IMR-90 (cell line): ENCODE results near the gene MPI. TPM values are rescaled to one million over a fixed set of nuclear protein-coding genes. Genes with fewer than 3 reads are reported as not detected.
"Not testable (repeated sequence)": the region's sequence is repeated elsewhere in the genome, so short reads cannot be mapped to it uniquely, and the experiment has no call there.

Experiments
- ATAC-seq: fragments of 200-7000 bp; cut with Tn5 transposase; 2 replicates; pipeline ENCODE4 v1.9.1; 2020; ENCODE audit warnings: low read depth, mild to moderate bottlenecking, moderate library complexity
- BruUV-seq: library from RNA; stranded (reverse); fragments of 400-500 nt; replicated peaks from 2 replicates; lab custom pipeline; 2021; lab: Mats Ljungman, UMichigan
- CTCF ChIA-PET: fragments of 300-600 bp; formaldehyde crosslinking; extraction: SDS; loops from one replicate; lab custom pipeline; 2021; ENCODE audit warnings: antibody characterized with exemption; lab: Yijun Ruan, JAX
- POLR2A ChIA-PET: fragments of 300-600 bp; sonication (Branson Sonifier 250); formaldehyde crosslinking; loops from one replicate; lab custom pipeline; 2022; ENCODE audit warnings: antibody characterized with exemption; ENCODE audit not compliant: unreplicated experiment; lab: Charles Lee
- DNase-seq: peaks from one replicate; pipeline ENCODE4 v3.0.0; 2013
- H2AFZ ChIP-seq: replicated peaks from 2 replicates; pipeline ENCODE3; 2013; ENCODE audit warnings: low read length, mild to moderate bottlenecking; ENCODE audit not compliant: poor library complexity
- H2AK5ac ChIP-seq: 2 replicates; pipeline ENCODE4 v1.6.1; 2013; ENCODE audit warnings: low read depth, low read length, inconsistent platforms
- H2AK9ac ChIP-seq: replicated peaks from 2 replicates; pipeline ENCODE3; 2013; ENCODE audit warnings: mild to moderate bottlenecking, low read depth, low read length, moderate library complexity; ENCODE audit not compliant: poor library complexity
- H2BK120ac ChIP-seq: 2 replicates; pipeline ENCODE4 v1.6.1; 2013; ENCODE audit warnings: low read depth, low read length, inconsistent platforms
- H2BK15ac ChIP-seq: 3 replicates; pipeline ENCODE4 v1.6.1; 2013; ENCODE audit warnings: low read depth, low read length, inconsistent platforms
- H2BK20ac ChIP-seq: 2 replicates; pipeline ENCODE4 v1.6.1; 2013; ENCODE audit warnings: low read depth, mild to moderate bottlenecking, inconsistent platforms, low read length, moderate library complexity
- H2BK5ac ChIP-seq: 2 replicates; pipeline ENCODE4 v1.6.1; 2013; ENCODE audit warnings: mild to moderate bottlenecking, low read depth, low read length, inconsistent platforms; ENCODE audit not compliant: poor library complexity, severe bottlenecking
- H3K14ac ChIP-seq: replicated peaks from 2 replicates; pipeline ENCODE4 v1.6.1; 2013; ENCODE audit warnings: low read depth, low read length, inconsistent platforms
- H3K18ac ChIP-seq: 2 replicates; pipeline ENCODE4 v1.6.1; 2013; ENCODE audit warnings: low read depth, low read length, control low read depth
- H3K23ac ChIP-seq: 2 replicates; pipeline ENCODE4 v1.6.1; 2013; ENCODE audit warnings: low read depth, low read length, inconsistent platforms
- H3K27ac ChIP-seq: 2 replicates; pipeline ENCODE4 v1.5.1; 2013; ENCODE audit warnings: mild to moderate bottlenecking, control low read depth, low read length; ENCODE audit not compliant: insufficient read depth
- H3K27me3 ChIP-seq: 2 replicates; pipeline ENCODE4 v1.6.1; 2013; ENCODE audit warnings: low read length; ENCODE audit not compliant: control insufficient read depth, insufficient read depth
- H3K36me3 ChIP-seq: 2 replicates; pipeline ENCODE4 v1.6.1; 2013; ENCODE audit warnings: low read length, mixed read lengths; ENCODE audit not compliant: control insufficient read depth, insufficient read depth
- H3K4ac ChIP-seq: 2 replicates; pipeline ENCODE4 v1.6.1; 2013; ENCODE audit warnings: low read depth, low read length, inconsistent platforms
- H3K4me1 ChIP-seq: 2 replicates; pipeline ENCODE4 v1.6.1; 2013; ENCODE audit warnings: low read length, mixed read lengths; ENCODE audit not compliant: control insufficient read depth, insufficient read depth
- H3K4me2 ChIP-seq: 2 replicates; pipeline ENCODE4 v1.6.1; 2013; ENCODE audit warnings: low read depth, mild to moderate bottlenecking, control low read depth, low read length, moderate library complexity
- H3K4me3 ChIP-seq: 2 replicates; pipeline ENCODE4 v1.5.1; 2013; ENCODE audit warnings: low read depth, mild to moderate bottlenecking, control low read depth, low read length, moderate library complexity; ENCODE audit not compliant: insufficient read depth
- H3K56ac ChIP-seq: 2 replicates; pipeline ENCODE4 v1.6.1; 2013; ENCODE audit warnings: low read length, inconsistent platforms; ENCODE audit not compliant: insufficient read depth; ENCODE audit errors: extremely low read depth
- H3K79me1 ChIP-seq, 2 experiments: 2 replicates each; pipeline ENCODE4 v1.6.1; 2013; ENCODE audit warnings: low read length in 2 of 2, inconsistent platforms in 1 of 2, low read depth in 1 of 2
- H3K9ac ChIP-seq: 2 replicates; pipeline ENCODE4 v1.6.1; 2013; ENCODE audit warnings: low read depth, low read length, control low read depth
- H3K9me1 ChIP-seq: 2 replicates; pipeline ENCODE4 v1.6.1; 2013; ENCODE audit warnings: low read length, inconsistent platforms; ENCODE audit not compliant: insufficient read depth
- H3K9me3 ChIP-seq: 2 replicates; pipeline ENCODE4 v1.6.1; 2013; ENCODE audit warnings: low read length; ENCODE audit not compliant: control insufficient read depth, insufficient read depth
- H4K20me1 ChIP-seq: 2 replicates; pipeline ENCODE4 v1.6.1; 2013; ENCODE audit warnings: low read length, inconsistent platforms; ENCODE audit not compliant: insufficient read depth
- H4K5ac ChIP-seq: 2 replicates; pipeline ENCODE4 v1.6.1; 2013; ENCODE audit warnings: mild to moderate bottlenecking, low read depth, low read length, control low read depth
- H4K8ac ChIP-seq, 2 experiments: 2 replicates each; pipeline ENCODE4 v1.6.1; 2013; ENCODE audit warnings: low read depth in 2 of 2, low read length in 2 of 2, control low read depth in 1 of 2, inconsistent platforms in 1 of 2
- H4K91ac ChIP-seq: 2 replicates; pipeline ENCODE4 v1.6.1; 2013; ENCODE audit warnings: low read depth, low read length, inconsistent platforms; ENCODE audit not compliant: insufficient read depth
- WGBS, 2 experiments: methylation state at CpG; one replicate each; pipeline versions ENCODE4 v1.1.5 to v1.1.7; 2013; ENCODE audit warnings: missing lambda C conversion rate in 2 of 2; ENCODE audit not compliant: insufficient read length in 1 of 2; ENCODE audit errors: extremely low coverage in 2 of 2; 5-methylcytosine and 5-hydroxymethylcytosine counted together
- dilution Hi-C: fragments of 300-500 bp; cut with HindIII; formaldehyde crosslinking; loops from one replicate; pipeline ENCODE4 v1.14.3; 2018; ENCODE audit warnings: low sequenced_read_pairs; ENCODE audit not compliant: unreplicated experiment
- in situ Hi-C: fragments of 300-500 bp; cut with MboI; formaldehyde crosslinking; loops from 3 replicates; pipeline ENCODE4 v1.14.3; 2019; ENCODE audit warnings: low sequenced_read_pairs, inconsistent platforms, mixed read lengths
- intact Hi-C: fragments of 100-400 bp; cut with micrococcal nuclease; formaldehyde crosslinking; loops from 2 replicates; pipeline ENCODE4 v1.10.0; 2022
- polyA plus RNA-seq, 3 experiments: library from polyadenylated mRNA; depleted of rRNA; stranded (reverse); fragments of >200 nt; gene quantifications; 2 replicates each; pipeline ENCODE4 v1.2.3, GENCODE V29; 2012; ENCODE audit warnings: low replicate concordance in 1 of 3
- total RNA-seq: library from RNA; depleted of rRNA; stranded (reverse); fragments of >200 nt; gene quantifications from 2 replicates; pipeline ENCODE4 v1.2.3, GENCODE V29; 2012

MPI gene
- total and polyA plus RNA-seq, 2 of the 4 experiments (the other 2 are of a cell fraction), result 80.1 to 91.8 TPM

DNA sequence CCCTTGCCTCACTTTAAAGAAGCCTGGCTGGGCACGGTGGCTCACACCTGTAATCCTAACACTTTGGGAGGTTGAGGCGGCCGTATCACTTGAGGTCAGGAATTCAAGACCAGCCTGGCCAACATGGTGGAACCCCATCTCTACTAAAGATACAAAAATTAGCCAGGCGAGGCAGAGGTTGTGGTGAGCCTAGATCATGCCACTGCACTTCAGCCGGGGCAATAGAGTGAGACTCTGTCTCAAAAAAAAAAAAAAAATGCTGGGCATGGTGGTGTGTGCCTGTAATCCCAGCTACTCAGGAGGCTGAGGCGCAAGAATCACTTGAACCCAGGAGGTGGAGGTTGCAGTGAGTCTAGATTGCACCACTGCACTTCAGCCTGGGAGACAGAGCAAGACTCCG, 4.5 kb downstream of the MPI start:
- H2BK5ac ChIP-seq, in situ Hi-C loops, H2AFZ ChIP-seq, H2BK20ac ChIP-seq, H3K9ac ChIP-seq, H4K8ac ChIP-seq, H2BK15ac ChIP-seq, H2AK5ac ChIP-seq, H3K23ac ChIP-seq, H4K20me1 ChIP-seq, H4K91ac ChIP-seq, H2BK120ac ChIP-seq, CTCF ChIA-PET, H3K4me2 ChIP-seq, H3K18ac ChIP-seq, H3K56ac ChIP-seq, DNase-seq, dilution Hi-C loops, H3K27me3 ChIP-seq, H3K9me3 ChIP-seq, BruUV-seq, H4K5ac ChIP-seq, H3K4me1 ChIP-seq, H2AK9ac ChIP-seq, ATAC-seq, H3K14ac ChIP-seq, H3K4me3 ChIP-seq, H3K27ac ChIP-seq, H3K4ac ChIP-seq: not testable (repeated sequence)
- intact Hi-C loops, result loop anchor here (5.0 kb wide), 1 partner anchor 52 kb away; the partner anchor contains the start of gene ULK3
- Histone ChIP-seq H3K9me1 (peaks cover 21% of the 10 kb centered on the region), H3K36me3 (peaks cover 45% of the 10 kb centered on the region), H3K79me1 (peaks cover 19 to 37% of the 10 kb centered on the region in 2 experiments; a peak in 3 of 4 replicates)
- POLR2A ChIA-PET, result interaction anchor here (0.7 kb wide), 1 partner anchor 111 kb away, joined by 7 read pairs; no protein-coding TSS in a partner anchor
- WGBS, 2 experiments, result 96% methylated on average over 3 of the region's 7 CpGs; no CpG with 5 or more reads in 1 of the 2 experiments
